Suprapubic skin (tissue), 4 donors: ENCODE measurements around the gene ATG9A. TPM values are rescaled to one million over a fixed set of nuclear protein-coding genes. Genes with fewer than 3 reads are reported as not detected.

Source experiments
- DNase-seq, 2 donors: peaks; one replicate each; pipeline ENCODE4 v3.0.0-alpha.2; 2019; ENCODE audit warnings: low spot score in 2 of 2
- H3K27ac ChIP-seq: fragments of 200-600 bp; sonication (generic); one replicate; pipeline ENCODE4 v1.5.1; 2019
- H3K27me3 ChIP-seq: fragments of 200-600 bp; sonication (generic); one replicate; pipeline ENCODE4 v1.5.1; 2019
- H3K36me3 ChIP-seq: fragments of 200-600 bp; sonication (generic); one replicate; pipeline ENCODE4 v1.5.1; 2019
- H3K4me1 ChIP-seq: fragments of 200-600 bp; sonication (generic); one replicate; pipeline ENCODE4 v1.5.1; 2019
- H3K4me3 ChIP-seq: fragments of 200-600 bp; sonication (generic); one replicate; pipeline ENCODE4 v1.5.1; 2019; ENCODE audit warnings: mild to moderate bottlenecking
- H3K9me3 ChIP-seq: fragments of 200-600 bp; sonication (generic); one replicate; pipeline ENCODE4 v1.5.1; 2019
- EP300 ChIP-seq: sonication (generic); formaldehyde crosslinking; IDR thresholded peaks from one replicate; pipeline ENCODE4 v1.6.1; 2017; ENCODE audit warnings: antibody characterized with exemption
- POLR2A ChIP-seq, 2 donors: fragments of 450-650 bp; IDR thresholded peaks; one replicate each; pipeline ENCODE4 v1.6.1; 2017; ENCODE audit warnings: antibody characterized with exemption in 2 of 2, mild to moderate bottlenecking in 2 of 2, moderate library complexity in 2 of 2
- POLR2AphosphoS5 ChIP-seq, 3 donors: sonication (generic); formaldehyde crosslinking; IDR thresholded peaks; one replicate each; pipeline ENCODE4 v1.6.1; 2017; ENCODE audit warnings: antibody characterized with exemption in 3 of 3
- WGBS: methylation state at CpG from one replicate; pipeline ENCODE4 v1.1.5; 2018; 5-methylcytosine and 5-hydroxymethylcytosine counted together
- total RNA-seq, 4 donors: library from RNA; depleted of rRNA; stranded (reverse); fragments of >200 nt; gene quantifications; one replicate each; pipeline ENCODE4 v1.1.0, GENCODE V29; 2016
- TF ChIP-seq, protein P1 (sequence below), 2 donors: fragments of 200-600 bp in 1 of 2; fragments of 450-650 bp in 1 of 2; sonication (generic) in 1 of 2; IDR thresholded peaks; one replicate each; pipeline ENCODE4 v1.5.1; 2016 to 2019; ENCODE audit warnings: antibody characterized with exemption in 2 of 2, mild to moderate bottlenecking in 1 of 2, moderate library complexity in 1 of 2

The ATG9A gene
- total RNA-seq, 4 donors from 2014 or later: 60.3 to 83.9 (median 64.6) TPM

- Histone ChIP-seq H3K9me3 (no peaks in the 10 kb centered on the region), H3K27ac (peak overlapping the region; percentile 43), H3K36me3 (peaks cover 23% of the 10 kb centered on the region), H3K4me1 (peaks cover 46% of the 10 kb centered on the region), H3K4me3 (peak overlapping the region; percentile 35), H3K27me3 (no peaks in the 10 kb centered on the region)
- WGBS: 57% methylated on average over 10 of the region's 28 CpGs
- no peak for TF ChIP-seq POLR2A (IDR thresholded peaks at IDR 0.05)
- TF ChIP-seq POLR2AphosphoS5 (IDR thresholded peaks at IDR 0.05): no peak
- TF ChIP-seq, protein P1, sequence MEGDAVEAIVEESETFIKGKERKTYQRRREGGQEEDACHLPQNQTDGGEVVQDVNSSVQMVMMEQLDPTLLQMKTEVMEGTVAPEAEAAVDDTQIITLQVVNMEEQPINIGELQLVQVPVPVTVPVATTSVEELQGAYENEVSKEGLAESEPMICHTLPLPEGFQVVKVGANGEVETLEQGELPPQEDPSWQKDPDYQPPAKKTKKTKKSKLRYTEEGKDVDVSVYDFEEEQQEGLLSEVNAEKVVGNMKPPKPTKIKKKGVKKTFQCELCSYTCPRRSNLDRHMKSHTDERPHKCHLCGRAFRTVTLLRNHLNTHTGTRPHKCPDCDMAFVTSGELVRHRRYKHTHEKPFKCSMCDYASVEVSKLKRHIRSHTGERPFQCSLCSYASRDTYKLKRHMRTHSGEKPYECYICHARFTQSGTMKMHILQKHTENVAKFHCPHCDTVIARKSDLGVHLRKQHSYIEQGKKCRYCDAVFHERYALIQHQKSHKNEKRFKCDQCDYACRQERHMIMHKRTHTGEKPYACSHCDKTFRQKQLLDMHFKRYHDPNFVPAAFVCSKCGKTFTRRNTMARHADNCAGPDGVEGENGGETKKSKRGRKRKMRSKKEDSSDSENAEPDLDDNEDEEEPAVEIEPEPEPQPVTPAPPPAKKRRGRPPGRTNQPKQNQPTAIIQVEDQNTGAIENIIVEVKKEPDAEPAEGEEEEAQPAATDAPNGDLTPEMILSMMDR (IDR thresholded peaks at IDR 0.05): no peak
- TF ChIP-seq EP300: no peak
- DNase-seq: no peak
Measured at GRCh38 chr2:219243291-219243761, 13.9 kb upstream of the ATG9A start.

DNA sequence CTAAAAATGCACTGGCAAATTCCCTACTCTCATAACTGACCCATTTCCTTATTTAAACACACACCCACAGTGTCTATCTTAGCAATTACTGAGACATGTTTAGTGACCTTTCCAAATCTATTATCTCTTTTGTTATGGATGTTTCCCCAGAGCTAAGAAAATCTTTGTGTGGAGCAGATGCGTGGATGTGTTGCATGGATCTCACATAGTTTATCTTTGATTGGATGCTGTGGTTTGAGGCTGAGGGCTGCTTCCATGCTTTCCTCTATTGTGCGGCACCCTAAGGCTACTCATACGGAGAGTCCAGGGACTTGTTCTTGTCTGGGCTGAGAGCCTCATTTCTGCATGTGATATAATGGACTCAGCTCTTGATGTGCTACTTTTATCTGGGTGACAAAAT, 4.9 kb upstream of the ATG9A start:
- H3K36me3 ChIP-seq: peaks cover 69% of the 10 kb centered on the region
- no peak for DNase-seq
- H3K27ac ChIP-seq: no peak overlapping the region
- no peak overlapping the region for H3K4me3 ChIP-seq
- no peaks in the 10 kb centered on the region for H3K27me3 ChIP-seq
- H3K4me1 ChIP-seq: peaks cover 16% of the 10 kb centered on the region
- WGBS: 87% methylated on average over 3 of the region's 3 CpGs
- no peaks in the 10 kb centered on the region for H3K9me3 ChIP-seq
- TF ChIP-seq, protein P1 (IDR thresholded peaks at IDR 0.05): no peak
- TF ChIP-seq POLR2AphosphoS5 (IDR thresholded peaks at IDR 0.05) (no peak), EP300 (no peak), POLR2A (IDR thresholded peaks at IDR 0.05) (no peak)

GRCh38 chr2:219230059-219230540, 664 bp upstream of the ATG9A start:
- TF ChIP-seq POLR2AphosphoS5 (IDR thresholded peaks at IDR 0.05) (no peak), POLR2A (IDR thresholded peaks at IDR 0.05) (no peak), EP300 (no peak)
- TF ChIP-seq, protein P1 (IDR thresholded peaks at IDR 0.05): no peak
- peaks cover 36% of the 10 kb centered on the region for H3K4me1 ChIP-seq
- no peaks in the 10 kb centered on the region for H3K27me3 ChIP-seq
- no peaks in the 10 kb centered on the region for H3K9me3 ChIP-seq
- peaks cover 39% of the 10 kb centered on the region for H3K36me3 ChIP-seq
- H3K27ac ChIP-seq: peak overlapping the region; percentile 95
- DNase-seq: no peak
- under 1% methylated on average over 24 of the region's 24 CpGs for WGBS
- peak overlapping the region; percentile 89 for H3K4me3 ChIP-seq

- peak overlapping the region; percentile 89 for H3K4me3 ChIP-seq
- DNase-seq: no peak
- no peaks in the 10 kb centered on the region for H3K9me3 ChIP-seq
- WGBS: no CpG with 5 or more reads among the region's 19 CpGs
- H3K4me1 ChIP-seq: peaks cover 36% of the 10 kb centered on the region
- peak overlapping the region; percentile 95 for H3K27ac ChIP-seq
- TF ChIP-seq POLR2A (IDR thresholded peaks at IDR 0.05): no peak
- TF ChIP-seq POLR2AphosphoS5 (IDR thresholded peaks at IDR 0.05): no peak
- TF ChIP-seq EP300: no peak
- TF ChIP-seq, protein P1 (IDR thresholded peaks at IDR 0.05): no peak
- peaks cover 39% of the 10 kb centered on the region for H3K36me3 ChIP-seq
- H3K27me3 ChIP-seq: no peaks in the 10 kb centered on the region
Measured at GRCh38 chr2:219228911-219229304, 528 bp downstream of the ATG9A start.

DNA sequence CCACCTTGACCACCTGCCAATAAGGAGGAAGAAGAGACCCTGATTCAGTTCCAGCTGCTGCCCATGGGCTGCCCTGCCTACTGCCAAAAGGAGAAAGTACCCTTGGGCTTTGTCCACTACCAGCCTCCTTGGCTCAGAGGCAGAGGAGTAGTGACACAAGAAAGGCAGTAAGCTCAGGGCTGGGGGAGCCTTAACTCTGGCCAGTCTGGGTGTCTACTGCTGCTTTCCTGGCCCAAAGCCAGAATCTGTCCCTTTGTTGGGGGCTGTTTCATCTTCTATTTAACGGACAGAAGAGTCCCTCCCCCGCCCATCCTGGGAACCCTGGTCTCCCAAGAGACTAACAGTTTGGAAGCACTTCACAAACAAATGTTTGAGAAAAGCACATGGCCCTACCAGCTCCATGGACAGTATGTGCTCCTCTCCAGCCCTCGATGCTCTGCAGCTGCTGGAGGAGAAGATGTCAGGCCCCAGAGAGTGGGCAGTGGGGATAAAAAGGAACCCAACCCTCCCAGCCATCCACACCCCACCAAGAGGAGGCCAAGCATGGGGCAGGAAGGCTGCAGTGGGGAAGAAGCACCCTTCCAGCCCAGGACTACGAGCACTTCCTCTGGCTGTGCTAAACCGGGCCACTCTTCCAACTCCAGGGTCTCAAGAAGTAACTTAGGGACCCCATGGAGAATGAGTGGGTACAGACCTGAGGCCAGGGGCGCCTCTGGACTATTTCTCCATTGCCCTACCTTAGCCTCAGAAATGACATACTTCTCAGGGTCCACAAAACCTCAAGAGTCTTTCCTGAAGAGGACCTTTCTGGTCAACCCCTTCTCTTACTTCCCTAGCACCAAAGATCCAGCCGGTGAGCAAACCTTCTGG, 1.2 kb downstream of the ATG9A start:
- peak overlapping the region; percentile 95 for H3K27ac ChIP-seq
- H3K36me3 ChIP-seq: peaks cover 39% of the 10 kb centered on the region
- H3K9me3 ChIP-seq: no peaks in the 10 kb centered on the region
- H3K4me1 ChIP-seq: peaks cover 36% of the 10 kb centered on the region
- 45% methylated on average over 7 of the region's 7 CpGs for WGBS
- H3K27me3 ChIP-seq: no peaks in the 10 kb centered on the region
- H3K4me3 ChIP-seq: peak overlapping the region; percentile 89
- TF ChIP-seq POLR2AphosphoS5 (IDR thresholded peaks at IDR 0.05) (no peak), POLR2A (IDR thresholded peaks at IDR 0.05) (no peak), EP300 (no peak)
- TF ChIP-seq, protein P1 (IDR thresholded peaks at IDR 0.05): no peak
- DNase-seq: no peak
